Measurements from ENCODE around the gene PRR19.

PRR19 gene

GRCh38 chr19:42349378-42350107, 47.6 kb downstream of the PRR19 start:
- Histone ChIP-seq H3K9ac (ENCODE audit: low read depth in 1 of 2, low read length in 2 of 2) (no peak overlapping the region), H3K27ac (ENCODE audit: low read depth, low read length) (no peak overlapping the region), H3K27me3 (ENCODE audit: control insufficient read depth in 1 of 2, insufficient read depth in 2 of 2, low read length in 2 of 2) (no peaks in the 10 kb centered on the region), H3K4me3 (ENCODE audit: low read depth in 1 of 2, low read length in 2 of 2) (no peak overlapping the region), H3K36me3 (ENCODE audit: control insufficient read depth in 1 of 2, insufficient read depth in 2 of 2, low read length in 2 of 2) (peaks cover 11 to 27% of the 10 kb centered on the region in 2 donors), H3K4me1 (ENCODE audit: control insufficient read depth in 1 of 2, insufficient read depth in 2 of 2, low read length in 2 of 2) (no peaks in the 10 kb centered on the region), H3K9me3 (ENCODE audit: control insufficient read depth in 1 of 2, low read length in 2 of 2) (no peaks in the 10 kb centered on the region)

- Histone ChIP-seq H3K36me3 (ENCODE audit: control insufficient read depth in 1 of 2, insufficient read depth in 2 of 2, low read length in 2 of 2) (peaks cover 11 to 29% of the 10 kb centered on the region in 2 donors), H3K9me3 (ENCODE audit: control insufficient read depth in 1 of 2, low read length in 2 of 2) (no peaks in the 10 kb centered on the region)
These were observed 48.5 kb downstream of the PRR19 start for GRCh38 chr19:42350417-42350816.

GRCh38 chr19:42351079-42351735, 49.3 kb downstream of the PRR19 start:
- Histone ChIP-seq H3K9me3 (ENCODE audit: control insufficient read depth in 1 of 2, low read length in 2 of 2) (no peaks in the 10 kb centered on the region), H3K9ac (ENCODE audit: low read depth in 1 of 2, low read length in 2 of 2) (no peak overlapping the region), H3K4me3 (ENCODE audit: low read depth in 1 of 2, low read length in 2 of 2) (no peak overlapping the region), H3K27me3 (ENCODE audit: control insufficient read depth in 1 of 2, insufficient read depth in 2 of 2, low read length in 2 of 2) (no peaks in the 10 kb centered on the region), H3K36me3 (ENCODE audit: control insufficient read depth in 1 of 2, insufficient read depth in 2 of 2, low read length in 2 of 2) (peaks cover 11 to 33% of the 10 kb centered on the region in 2 donors), H3K27ac (ENCODE audit: low read depth, low read length) (no peak overlapping the region), H3K4me1 (ENCODE audit: control insufficient read depth in 1 of 2, insufficient read depth in 2 of 2, low read length in 2 of 2) (no peaks in the 10 kb centered on the region)

More at GRCh38 chr19:42350417-42350816, 48.5 kb downstream of the PRR19 start:
- Histone ChIP-seq H3K27me3 (ENCODE audit: control insufficient read depth in 1 of 2, insufficient read depth in 2 of 2, low read length in 2 of 2) (no peaks in the 10 kb centered on the region), H3K9ac (ENCODE audit: low read depth in 1 of 2, low read length in 2 of 2) (no peak overlapping the region), H3K27ac (ENCODE audit: low read depth, low read length) (no peak overlapping the region), H3K4me3 (ENCODE audit: low read depth in 1 of 2, low read length in 2 of 2) (no peak overlapping the region), H3K4me1 (ENCODE audit: control insufficient read depth in 1 of 2, insufficient read depth in 2 of 2, low read length in 2 of 2) (no peaks in the 10 kb centered on the region)

GRCh38 chr19:42352301-42353259, 50.6 kb downstream of the PRR19 start:
- no peaks in the 10 kb centered on the region for H3K27me3 ChIP-seq (ENCODE audit: control insufficient read depth in 1 of 2, insufficient read depth in 2 of 2, low read length in 2 of 2)
- no peak overlapping the region for H3K4me3 ChIP-seq (ENCODE audit: low read depth in 1 of 2, low read length in 2 of 2)
- no peaks in the 10 kb centered on the region for H3K9me3 ChIP-seq (ENCODE audit: control insufficient read depth in 1 of 2, low read length in 2 of 2)
- no peaks in the 10 kb centered on the region for H3K4me1 ChIP-seq (ENCODE audit: control insufficient read depth in 1 of 2, insufficient read depth in 2 of 2, low read length in 2 of 2)
- H3K36me3 ChIP-seq (ENCODE audit: control insufficient read depth in 1 of 2, insufficient read depth in 2 of 2, low read length in 2 of 2), result peaks cover 17 to 38% of the 10 kb centered on the region in 2 donors
- H3K27ac ChIP-seq (ENCODE audit: low read depth, low read length), result no peak overlapping the region
- H3K9ac ChIP-seq (ENCODE audit: low read depth in 1 of 2, low read length in 2 of 2), result no peak overlapping the region

GRCh38 chr19:42353341-42354015, 51.5 kb downstream of the PRR19 start:
- no peaks in the 10 kb centered on the region for H3K4me1 ChIP-seq (ENCODE audit: control insufficient read depth in 1 of 2, insufficient read depth in 2 of 2, low read length in 2 of 2)
- H3K36me3 ChIP-seq (ENCODE audit: control insufficient read depth in 1 of 2, insufficient read depth in 2 of 2, low read length in 2 of 2), result peaks cover 13 to 43% of the 10 kb centered on the region in 2 donors
- no peaks in the 10 kb centered on the region for H3K9me3 ChIP-seq (ENCODE audit: control insufficient read depth in 1 of 2, low read length in 2 of 2)
- H3K4me3 ChIP-seq (ENCODE audit: low read depth in 1 of 2, low read length in 2 of 2), result no peak overlapping the region
- H3K9ac ChIP-seq (ENCODE audit: low read depth in 1 of 2, low read length in 2 of 2), result no peak overlapping the region
- no peak overlapping the region for H3K27ac ChIP-seq (ENCODE audit: low read depth, low read length)
- H3K27me3 ChIP-seq (ENCODE audit: control insufficient read depth in 1 of 2, insufficient read depth in 2 of 2, low read length in 2 of 2), result no peaks in the 10 kb centered on the region

GRCh38 chr19:42355896-42356295, 54.0 kb downstream of the PRR19 start:
- Histone ChIP-seq H3K4me3 (ENCODE audit: low read depth in 1 of 2, low read length in 2 of 2) (no peak overlapping the region), H3K9me3 (ENCODE audit: control insufficient read depth in 1 of 2, low read length in 2 of 2) (no peaks in the 10 kb centered on the region), H3K9ac (ENCODE audit: low read depth in 1 of 2, low read length in 2 of 2) (no peak overlapping the region), H3K27ac (ENCODE audit: low read depth, low read length) (no peak overlapping the region), H3K36me3 (ENCODE audit: control insufficient read depth in 1 of 2, insufficient read depth in 2 of 2, low read length in 2 of 2) (peaks cover 13 to 43% of the 10 kb centered on the region in 2 donors), H3K27me3 (ENCODE audit: control insufficient read depth in 1 of 2, insufficient read depth in 2 of 2, low read length in 2 of 2) (no peaks in the 10 kb centered on the region), H3K4me1 (ENCODE audit: control insufficient read depth in 1 of 2, insufficient read depth in 2 of 2, low read length in 2 of 2) (no peaks in the 10 kb centered on the region)

- Histone ChIP-seq H3K27me3 (ENCODE audit: control insufficient read depth in 1 of 2, insufficient read depth in 2 of 2, low read length in 2 of 2) (no peaks in the 10 kb centered on the region), H3K4me1 (ENCODE audit: control insufficient read depth in 1 of 2, insufficient read depth in 2 of 2, low read length in 2 of 2) (no peaks in the 10 kb centered on the region), H3K27ac (ENCODE audit: low read depth, low read length) (no peak overlapping the region), H3K9me3 (ENCODE audit: control insufficient read depth in 1 of 2, low read length in 2 of 2) (no peaks in the 10 kb centered on the region), H3K9ac (ENCODE audit: low read depth in 1 of 2, low read length in 2 of 2) (no peak overlapping the region), H3K36me3 (ENCODE audit: control insufficient read depth in 1 of 2, insufficient read depth in 2 of 2, low read length in 2 of 2) (peaks cover 13 to 37% of the 10 kb centered on the region in 2 donors), H3K4me3 (ENCODE audit: low read depth in 1 of 2, low read length in 2 of 2) (no peak overlapping the region)
These were observed 54.8 kb downstream of the PRR19 start for GRCh38 chr19:42356686-42357085.

- H3K27me3 ChIP-seq (ENCODE audit: control insufficient read depth in 1 of 2, insufficient read depth in 2 of 2, low read length in 2 of 2), result no peaks in the 10 kb centered on the region
- no peak overlapping the region for H3K4me3 ChIP-seq (ENCODE audit: low read depth in 1 of 2, low read length in 2 of 2)
- H3K9me3 ChIP-seq (ENCODE audit: control insufficient read depth in 1 of 2, low read length in 2 of 2), result no peaks in the 10 kb centered on the region
- H3K4me1 ChIP-seq (ENCODE audit: control insufficient read depth in 1 of 2, insufficient read depth in 2 of 2, low read length in 2 of 2), result no peaks in the 10 kb centered on the region
- peaks cover 13 to 41% of the 10 kb centered on the region in 2 donors for H3K36me3 ChIP-seq (ENCODE audit: control insufficient read depth in 1 of 2, insufficient read depth in 2 of 2, low read length in 2 of 2)
- H3K27ac ChIP-seq (ENCODE audit: low read depth, low read length), result no peak overlapping the region
- no peak overlapping the region for H3K9ac ChIP-seq (ENCODE audit: low read depth in 1 of 2, low read length in 2 of 2)
These were observed 55.4 kb downstream of the PRR19 start for GRCh38 chr19:42357290-42357689.
